GM12878 (cell line): ENCODE measurements around the gene GAS2L2. TPM values are rescaled to one million over a fixed set of nuclear protein-coding genes. Genes with fewer than 3 reads are reported as not detected.

Source experiments
- ATAC-seq: fragments of 200-7000 bp; cut with Tn5 transposase; 3 replicates; pipeline ENCODE4 v1.9.1; 2020; ENCODE audit warnings: mild to moderate bottlenecking, moderate library complexity
- BruUV-seq: library from RNA; stranded (reverse); fragments of 400-500 nt; replicated peaks from 2 replicates; lab custom pipeline; 2021; lab: Mats Ljungman, UMichigan
- CTCF ChIA-PET: fragments of 300-600 bp; sonication (Branson Sonifier 250); formaldehyde crosslinking; extraction: SDS; loops from one replicate; lab custom pipeline; 2021; ENCODE audit warnings: inconsistent platforms; lab: Yijun Ruan, JAX
- POLR2A ChIA-PET: fragments of 350-600 bp; formaldehyde crosslinking; extraction: SDS; loops from one replicate; lab custom pipeline; 2021; ENCODE audit warnings: inconsistent platforms; lab: Charles Lee
- RAD21 ChIA-PET: fragments of 300-600 bp; sonication (Branson Sonifier 250); formaldehyde crosslinking; loops from one replicate; lab custom pipeline; 2023; ENCODE audit warnings: antibody characterized with exemption; ENCODE audit not compliant: unreplicated experiment; lab: Charles Lee
- SMC1A ChIA-PET: fragments of 300-600 bp; sonication (Branson Sonifier 250); formaldehyde crosslinking; loops from one replicate; lab custom pipeline; 2023; ENCODE audit not compliant: unreplicated experiment, uncharacterized antibody; lab: Charles Lee
- DNase-seq: peaks from one replicate; pipeline ENCODE4 v3.0.0-alpha.2; 2011; ENCODE audit warnings: low read depth, low spot score
- FAIRE-seq: peaks from 3 replicates; lab custom pipeline; 2011; peaks lifted over from hg19 to GRCh38; lab: Jason Lieb, UNC
- H2AFZ ChIP-seq: 2 replicates; pipeline ENCODE4 v1.6.0; 2011; ENCODE audit warnings: low read depth, low read length, control low read depth; ENCODE audit not compliant: control insufficient read depth
- H3K27ac ChIP-seq: 2 replicates; pipeline ENCODE4 v1.5.1; 2011; ENCODE audit warnings: control low read depth; ENCODE audit not compliant: control insufficient read depth, insufficient read depth
- H3K27me3 ChIP-seq, 2 experiments: replicated peaks in 1 of 2; 2 replicates each; pipeline versions ENCODE4 v1.6.0 to v1.6.1; 2011; ENCODE audit warnings: low read length in 1 of 2; ENCODE audit not compliant: control insufficient read depth in 2 of 2, insufficient read depth in 2 of 2
- H3K36me3 ChIP-seq, 2 experiments: 2 replicates each; pipeline ENCODE4 v1.5.1; 2011; ENCODE audit warnings: low read length in 1 of 2; ENCODE audit not compliant: control insufficient read depth in 2 of 2, insufficient read depth in 2 of 2
- H3K4me1 ChIP-seq: 2 replicates; pipeline ENCODE4 v1.6.1; 2011; ENCODE audit warnings: mild to moderate bottlenecking, low read length, moderate library complexity, mixed read lengths; ENCODE audit not compliant: control insufficient read depth, insufficient read depth
- H3K4me2 ChIP-seq: 2 replicates; pipeline ENCODE4 v1.6.0; 2011; ENCODE audit warnings: control low read depth; ENCODE audit not compliant: control insufficient read depth, insufficient read depth
- H3K4me3 ChIP-seq: fragments of 200-600 bp; sonication (generic); 2 replicates; pipeline ENCODE4 v1.5.1; 2016
- H3K79me2 ChIP-seq: 2 replicates; pipeline ENCODE4 v1.6.0; 2011; ENCODE audit warnings: low read length; ENCODE audit not compliant: control insufficient read depth, insufficient read depth
- H3K9ac ChIP-seq: 2 replicates; pipeline ENCODE4 v1.8.0; 2011; ENCODE audit warnings: low read length, control low read depth, mixed read lengths; ENCODE audit not compliant: control insufficient read depth, insufficient read depth
- H3K9me3 ChIP-seq: replicated peaks from 3 replicates; pipeline ENCODE4 v1.5.1; 2011; ENCODE audit warnings: mild to moderate bottlenecking, low read length; ENCODE audit not compliant: control insufficient read depth, insufficient read depth
- H4K20me1 ChIP-seq: 2 replicates; pipeline ENCODE4 v1.6.0; 2011; ENCODE audit not compliant: control insufficient read depth, insufficient read depth
- CBFB ChIP-seq: IDR thresholded peaks from 2 replicates; pipeline ENCODE4 v1.6.1; 2016; ENCODE audit warnings: antibody characterized with exemption, low read depth
- ESRRA ChIP-seq: IDR thresholded peaks from 2 replicates; pipeline ENCODE4 v1.6.1; 2012; ENCODE audit warnings: mild to moderate bottlenecking, low read length, improper control_type of control experiment
- ETV6 ChIP-seq, 2 experiments: fragments of 450-650 bp in 1 of 2; IDR thresholded peaks in 1 of 2; conservative IDR thresholded peaks in 1 of 2; 2 replicates each; pipeline ENCODE4 v1.6.1; 2014; ENCODE audit warnings: antibody characterized with exemption in 1 of 2, borderline replicate concordance in 1 of 2, low read depth in 1 of 2, mild to moderate bottlenecking in 1 of 2, moderate library complexity in 1 of 2
- MEF2B ChIP-seq: fragments of 450-650 bp; IDR thresholded peaks from 2 replicates; pipeline ENCODE4 v1.6.1; 2018; ENCODE audit warnings: mild to moderate bottlenecking, moderate library complexity; ENCODE audit not compliant: partially characterized antibody, poor library complexity, severe bottlenecking
- MTA2 ChIP-seq: fragments of 450-650 bp; IDR thresholded peaks from 2 replicates; pipeline ENCODE4 v1.6.1; 2016; ENCODE audit warnings: low read depth, mild to moderate bottlenecking, moderate library complexity
- MYC ChIP-seq: IDR thresholded peaks from 2 replicates; pipeline ENCODE4 v1.6.1; 2011; ENCODE audit warnings: mild to moderate bottlenecking, low read length, moderate library complexity, inconsistent platforms; ENCODE audit not compliant: insufficient read depth, insufficient replicate concordance, insufficient read length, severe bottlenecking
- NRF1 ChIP-seq: conservative IDR thresholded peaks from 2 replicates; pipeline ENCODE4 v1.6.1; 2011; ENCODE audit warnings: mild to moderate bottlenecking, low read depth, low read length, improper control_type of control experiment
- PAX8 ChIP-seq: fragments of 450-650 bp; IDR thresholded peaks from 2 replicates; pipeline ENCODE4 v1.6.1; 2017; ENCODE audit warnings: mild to moderate bottlenecking, moderate library complexity
- RFX5 ChIP-seq: IDR thresholded peaks from 2 replicates; pipeline ENCODE4 v1.6.1; 2011; ENCODE audit warnings: low read depth, low read length, improper control_type of control experiment
- SIN3A ChIP-seq: IDR thresholded peaks from 2 replicates; pipeline ENCODE4 v1.6.1; 2012; ENCODE audit warnings: low read depth, low read length, improper control_type of control experiment
- SRF ChIP-seq, 2 experiments: IDR thresholded peaks; 2 replicates each; pipeline ENCODE4 v1.6.1; 2011; ENCODE audit warnings: low read depth in 2 of 2, low read length in 2 of 2, mild to moderate bottlenecking in 1 of 2, moderate library complexity in 1 of 2
- STAT1 ChIP-seq: fragments of 450-650 bp; conservative IDR thresholded peaks from 2 replicates; pipeline ENCODE4 v1.6.1; 2014; ENCODE audit warnings: antibody characterized with exemption, mild to moderate bottlenecking
- ZNF384 ChIP-seq: IDR thresholded peaks from 2 replicates; pipeline ENCODE4 v1.6.1; 2012; ENCODE audit warnings: low read depth, mild to moderate bottlenecking, low read length, improper control_type of control experiment, borderline replicate concordance
- WGBS: methylation state at CpG from one replicate; pipeline ENCODE4 v1.1.6; 2016; ENCODE audit warnings: low lambda C conversion rate; ENCODE audit not compliant: insufficient replicate concordance, insufficient coverage; ENCODE audit errors: missing lambda C conversion rate; 5-methylcytosine and 5-hydroxymethylcytosine counted together
- in situ Hi-C: fragments of 300-500 bp; cut with MboI; formaldehyde crosslinking; loops from 9 replicates; pipeline ENCODE4 v1.14.3; 2018; ENCODE audit warnings: mixed read lengths
- intact Hi-C: fragments of 100-400 bp; cut with micrococcal nuclease; formaldehyde crosslinking; loops from one replicate; pipeline ENCODE4 v1.14.2; 2022; ENCODE audit not compliant: unreplicated experiment
- polyA plus RNA-seq, 11 experiments: library from polyadenylated mRNA; depleted of rRNA in 4 of 11; unstranded in 6 of 11; stranded (reverse) in 5 of 11; fragments of >200 nt; fragmentation: Nextera tagmentation in 4 of 11; fragmentation: Illumina TruSeq in 1 of 11; extraction: Ambion mirVana in 4 of 11; extraction: Trizol in 1 of 11; gene quantifications; 1 replicate in 1 of 11; 2 replicates in 10 of 11; pipeline versions ENCODE4 v1.2.1 to v1.2.3, GENCODE V29; 2011 to 2016; ENCODE audit warnings: inconsistent platforms in 2 of 11, missing spikeins in 2 of 11, low read depth in 1 of 11
- total RNA-seq, 4 experiments: library from RNA; depleted of rRNA in 3 of 4; stranded (reverse); fragments of >200 nt in 3 of 4; fragmentation: Illumina TruSeq in 1 of 4; extraction: Trizol in 1 of 4; gene quantifications; 2 replicates each; pipeline versions ENCODE4 v1.2.1 to v1.2.3, GENCODE V29; 2013 to 2021
- TF ChIP-seq, protein P1 (sequence below), 3 experiments: IDR thresholded peaks in 2 of 3; conservative IDR thresholded peaks in 1 of 3; 2 replicates each; pipeline ENCODE4 v1.5.1; 2011; ENCODE audit warnings: low read depth in 3 of 3, low read length in 3 of 3, mild to moderate bottlenecking in 3 of 3, control low read depth in 2 of 3, moderate library complexity in 2 of 3, inconsistent platforms in 1 of 3, mixed read lengths in 1 of 3; ENCODE audit not compliant: control insufficient read depth in 2 of 3, insufficient read depth in 1 of 3; ENCODE audit errors: extremely low read depth in 1 of 3
- TF ChIP-seq, protein P2 (sequence below): fragments of 450-650 bp; IDR thresholded peaks from 2 replicates; pipeline ENCODE4 v1.6.1; 2017; ENCODE audit warnings: mild to moderate bottlenecking

Gene GAS2L2
- total and polyA plus RNA-seq, 10 of the 15 experiments (the other 5 are each of a cell fraction or from before 2014, with no cell fraction given): 0.01 TPM; not detected in 9

DNA sequence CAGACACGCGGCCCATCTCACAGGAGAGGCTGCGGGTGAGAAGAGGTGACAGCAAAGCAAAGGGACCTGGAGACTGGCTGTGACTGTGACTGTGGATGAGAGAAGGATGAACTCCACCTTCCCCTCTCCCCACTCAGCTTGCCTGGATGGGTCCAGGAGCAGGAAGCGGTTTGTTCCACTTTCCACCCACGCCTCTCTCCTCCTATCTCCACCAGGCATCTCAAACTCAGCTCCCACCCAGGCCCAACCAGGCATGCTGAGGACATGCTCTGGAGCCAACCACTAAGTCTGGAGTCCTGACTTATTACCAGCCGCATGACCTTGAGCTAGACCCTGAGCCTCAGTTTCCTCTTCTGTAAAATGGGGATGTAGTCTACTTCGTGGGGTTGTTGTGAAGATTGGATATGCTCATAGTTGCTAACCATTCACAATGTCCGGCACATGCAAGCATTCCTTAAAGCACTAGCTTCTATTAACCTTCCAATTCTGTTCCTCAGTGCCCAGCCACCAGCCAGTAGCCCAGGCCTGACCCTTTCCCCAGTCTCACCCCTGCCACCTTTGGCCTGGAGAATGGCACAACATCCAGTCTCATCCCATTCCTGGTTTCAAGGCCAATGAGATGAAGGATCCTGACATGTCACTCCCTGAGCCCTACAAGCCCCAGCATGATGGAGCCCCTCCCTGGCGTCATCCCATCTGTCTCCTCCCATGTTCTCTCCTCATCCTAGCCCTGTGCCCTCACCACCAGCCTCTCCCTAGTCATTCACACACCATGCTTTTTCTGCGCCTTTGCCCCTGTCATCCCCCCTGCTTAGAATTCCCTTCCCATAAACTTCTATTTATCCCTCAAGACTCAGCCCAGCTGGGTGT, 2.3 kb downstream of the GAS2L2 start (continued):
- no peak for TF ChIP-seq NRF1
- no peak for TF ChIP-seq PAX8
- TF ChIP-seq, protein P1, sequence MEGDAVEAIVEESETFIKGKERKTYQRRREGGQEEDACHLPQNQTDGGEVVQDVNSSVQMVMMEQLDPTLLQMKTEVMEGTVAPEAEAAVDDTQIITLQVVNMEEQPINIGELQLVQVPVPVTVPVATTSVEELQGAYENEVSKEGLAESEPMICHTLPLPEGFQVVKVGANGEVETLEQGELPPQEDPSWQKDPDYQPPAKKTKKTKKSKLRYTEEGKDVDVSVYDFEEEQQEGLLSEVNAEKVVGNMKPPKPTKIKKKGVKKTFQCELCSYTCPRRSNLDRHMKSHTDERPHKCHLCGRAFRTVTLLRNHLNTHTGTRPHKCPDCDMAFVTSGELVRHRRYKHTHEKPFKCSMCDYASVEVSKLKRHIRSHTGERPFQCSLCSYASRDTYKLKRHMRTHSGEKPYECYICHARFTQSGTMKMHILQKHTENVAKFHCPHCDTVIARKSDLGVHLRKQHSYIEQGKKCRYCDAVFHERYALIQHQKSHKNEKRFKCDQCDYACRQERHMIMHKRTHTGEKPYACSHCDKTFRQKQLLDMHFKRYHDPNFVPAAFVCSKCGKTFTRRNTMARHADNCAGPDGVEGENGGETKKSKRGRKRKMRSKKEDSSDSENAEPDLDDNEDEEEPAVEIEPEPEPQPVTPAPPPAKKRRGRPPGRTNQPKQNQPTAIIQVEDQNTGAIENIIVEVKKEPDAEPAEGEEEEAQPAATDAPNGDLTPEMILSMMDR (IDR thresholded peaks at IDR 0.05 in 2 of 3, conservative IDR thresholded peaks at IDR 0.05 in 1 of 3; ENCODE audit: control insufficient read depth in 2 of 3, extremely low read depth in 1 of 3, insufficient read depth in 1 of 3, low read depth in 3 of 3, low read length in 3 of 3): no peak
- TF ChIP-seq, all 136 proteins: peak for 0

DNA sequence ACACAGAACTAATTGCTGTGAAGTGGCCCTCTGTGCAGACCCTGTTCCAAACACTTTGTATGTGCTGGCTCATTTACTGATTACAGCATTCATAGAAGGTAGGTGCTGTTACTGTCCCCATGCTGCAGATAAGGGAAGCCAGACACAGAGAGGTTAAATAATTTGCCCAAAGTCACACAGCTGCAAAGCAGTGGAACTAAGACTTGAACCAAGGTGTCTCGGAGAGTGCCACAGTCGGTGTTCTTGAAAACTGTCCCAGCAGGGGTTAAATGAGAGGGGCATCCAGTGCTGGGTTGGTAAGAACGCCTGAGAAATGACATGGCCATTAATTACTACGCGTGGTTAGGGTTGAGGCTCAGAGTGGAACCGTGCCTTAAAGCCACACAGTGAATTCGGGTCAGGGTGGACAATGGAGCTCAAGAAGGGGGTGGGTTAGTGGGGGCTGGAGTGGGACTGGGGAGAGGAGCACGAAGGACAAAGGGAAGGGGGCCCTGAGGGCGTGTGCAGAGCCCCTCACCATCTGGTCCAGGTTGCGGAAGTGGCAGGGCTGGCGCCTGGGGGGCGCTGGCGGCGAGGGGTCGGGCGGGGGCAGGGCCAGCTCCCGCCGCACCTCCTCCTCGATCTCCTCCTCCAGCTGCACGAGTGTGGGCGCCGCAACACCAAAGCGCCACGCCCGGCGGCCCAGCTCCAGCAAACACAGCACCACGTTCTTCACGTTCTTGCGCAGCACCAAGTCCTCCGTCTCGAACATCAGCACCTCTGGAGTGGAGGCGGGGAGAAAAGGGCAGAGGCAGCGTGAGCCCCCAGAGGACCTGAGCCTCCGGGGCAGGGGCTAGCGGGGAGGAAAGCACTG, 3.3 kb downstream of the GAS2L2 start:
- in situ Hi-C loops: loop anchor here (5.0 to 10.0 kb wide), 3 partner anchors 142 to 585 kb away; no protein-coding TSS in a partner anchor
- TF ChIP-seq RFX5: no peak
- TF ChIP-seq CBFB: no peak
- TF ChIP-seq SRF (IDR thresholded peaks at IDR 0.05; ENCODE audit: low read depth in 2 of 2, low read length in 2 of 2): no peak
- no peak for TF ChIP-seq ZNF384
- TF ChIP-seq ESRRA: no peak
- no peak for TF ChIP-seq MTA2
- TF ChIP-seq STAT1: no peak
- TF ChIP-seq, protein P2, sequence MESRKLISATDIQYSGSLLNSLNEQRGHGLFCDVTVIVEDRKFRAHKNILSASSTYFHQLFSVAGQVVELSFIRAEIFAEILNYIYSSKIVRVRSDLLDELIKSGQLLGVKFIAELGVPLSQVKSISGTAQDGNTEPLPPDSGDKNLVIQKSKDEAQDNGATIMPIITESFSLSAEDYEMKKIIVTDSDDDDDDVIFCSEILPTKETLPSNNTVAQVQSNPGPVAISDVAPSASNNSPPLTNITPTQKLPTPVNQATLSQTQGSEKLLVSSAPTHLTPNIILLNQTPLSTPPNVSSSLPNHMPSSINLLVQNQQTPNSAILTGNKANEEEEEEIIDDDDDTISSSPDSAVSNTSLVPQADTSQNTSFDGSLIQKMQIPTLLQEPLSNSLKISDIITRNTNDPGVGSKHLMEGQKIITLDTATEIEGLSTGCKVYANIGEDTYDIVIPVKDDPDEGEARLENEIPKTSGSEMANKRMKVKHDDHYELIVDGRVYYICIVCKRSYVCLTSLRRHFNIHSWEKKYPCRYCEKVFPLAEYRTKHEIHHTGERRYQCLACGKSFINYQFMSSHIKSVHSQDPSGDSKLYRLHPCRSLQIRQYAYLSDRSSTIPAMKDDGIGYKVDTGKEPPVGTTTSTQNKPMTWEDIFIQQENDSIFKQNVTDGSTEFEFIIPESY: no peak
- TF ChIP-seq MYC: no peak
- no peak for TF ChIP-seq SIN3A
- TF ChIP-seq MEF2B: no peak
- TF ChIP-seq ETV6 (conservative IDR thresholded peaks at IDR 0.05 in 1 of 2, IDR thresholded peaks at IDR 0.05 in 1 of 2; ENCODE audit: borderline replicate concordance in 1 of 2, low read depth in 1 of 2): no peak

More for the DNA sequence above, 3.3 kb downstream of the GAS2L2 start:
- DNase-seq (no peak), ATAC-seq (no peak), FAIRE-seq (no peak)
- H3K4me1 ChIP-seq: no peaks in the 10 kb centered on the region
- peaks cover 2 to 6% of the 10 kb centered on the region in 2 experiments; a peak in 3 of 4 replicates for H3K27me3 ChIP-seq
- ChIA-PET SMC1A (interaction anchor here (0.9 kb wide), 1 partner anchor 106 kb away, joined by 3 read pairs; no protein-coding TSS in a partner anchor), CTCF (interaction anchor here (1.1 to 2.3 kb wide), 4 partner anchors 14 to 136 kb away, joined by 3 to 9 read pairs (median 6); no protein-coding TSS in a partner anchor), POLR2A (no interaction called here), RAD21 (interaction anchor here (0.6 to 4.5 kb wide), 3 partner anchors 42 to 195 kb away, joined by 4 to 55 read pairs (median 5); no protein-coding TSS in a partner anchor)
- intact Hi-C loops: loop anchor here (5.0 to 10.0 kb wide), 2 partner anchors 192 to 1325 kb away; no protein-coding TSS in a partner anchor
- no peak overlapping the region for H2AFZ ChIP-seq
- no TSS peak for BruUV-seq
- 14% methylated on average over 24 of the region's 35 CpGs for WGBS
- H3K4me2 ChIP-seq: no peak overlapping the region
- H3K27ac ChIP-seq: no peak overlapping the region
- H4K20me1 ChIP-seq: no peaks in the 10 kb centered on the region
- no peaks in the 10 kb centered on the region for H3K9me3 ChIP-seq
- no peaks in the 10 kb centered on the region for H3K79me2 ChIP-seq
- no peak overlapping the region for H3K4me3 ChIP-seq
- H3K9ac ChIP-seq: no peak overlapping the region
- no peaks in the 10 kb centered on the region for H3K36me3 ChIP-seq
